ENCODE measurements around the gene VPS41. TPM values are rescaled to one million over a fixed set of nuclear protein-coding genes. Genes with fewer than 3 reads are reported as not detected.

The VPS41 gene
- total RNA-seq, 1 donor from 2014 or later = 56.2 TPM

GRCh38 chr7:38798552-38799267 lies 110.3 kb downstream of the VPS41 start:
- H3K27me3 ChIP-seq (ENCODE audit: control insufficient read depth, insufficient read depth, low read length) = no peaks in the 10 kb centered on the region
- TF ChIP-seq, protein P1, sequence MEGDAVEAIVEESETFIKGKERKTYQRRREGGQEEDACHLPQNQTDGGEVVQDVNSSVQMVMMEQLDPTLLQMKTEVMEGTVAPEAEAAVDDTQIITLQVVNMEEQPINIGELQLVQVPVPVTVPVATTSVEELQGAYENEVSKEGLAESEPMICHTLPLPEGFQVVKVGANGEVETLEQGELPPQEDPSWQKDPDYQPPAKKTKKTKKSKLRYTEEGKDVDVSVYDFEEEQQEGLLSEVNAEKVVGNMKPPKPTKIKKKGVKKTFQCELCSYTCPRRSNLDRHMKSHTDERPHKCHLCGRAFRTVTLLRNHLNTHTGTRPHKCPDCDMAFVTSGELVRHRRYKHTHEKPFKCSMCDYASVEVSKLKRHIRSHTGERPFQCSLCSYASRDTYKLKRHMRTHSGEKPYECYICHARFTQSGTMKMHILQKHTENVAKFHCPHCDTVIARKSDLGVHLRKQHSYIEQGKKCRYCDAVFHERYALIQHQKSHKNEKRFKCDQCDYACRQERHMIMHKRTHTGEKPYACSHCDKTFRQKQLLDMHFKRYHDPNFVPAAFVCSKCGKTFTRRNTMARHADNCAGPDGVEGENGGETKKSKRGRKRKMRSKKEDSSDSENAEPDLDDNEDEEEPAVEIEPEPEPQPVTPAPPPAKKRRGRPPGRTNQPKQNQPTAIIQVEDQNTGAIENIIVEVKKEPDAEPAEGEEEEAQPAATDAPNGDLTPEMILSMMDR (IDR thresholded peaks at IDR 0.05; ENCODE audit: insufficient read depth, low read length, poor library complexity, severe bottlenecking) = no peak

GRCh38 chr7:38796626-38797501 lies 112.1 kb downstream of the VPS41 start:
- H3K36me3 ChIP-seq (ENCODE audit: control insufficient read depth, insufficient read depth, low read length) = peaks cover 2% of the 10 kb centered on the region
- TF ChIP-seq, protein P1 (IDR thresholded peaks at IDR 0.05; ENCODE audit: insufficient read depth, low read length, poor library complexity, severe bottlenecking) = peak; percentile 56
- no peaks in the 10 kb centered on the region for H3K27me3 ChIP-seq (ENCODE audit: control insufficient read depth, insufficient read depth, low read length)
- peak; percentile 19 for DNase-seq (ENCODE audit: low read depth)
- H3K4me3 ChIP-seq (ENCODE audit: low read depth, low read length) = no peak overlapping the region

More at GRCh38 chr7:38798552-38799267, 110.3 kb downstream of the VPS41 start:
- H3K4me3 ChIP-seq (ENCODE audit: low read depth, low read length) = no peak overlapping the region
- no peaks in the 10 kb centered on the region for H3K36me3 ChIP-seq (ENCODE audit: control insufficient read depth, insufficient read depth, low read length)
- no peak for DNase-seq (ENCODE audit: low read depth)

GRCh38 chr7:38795593-38795992 lies 113.4 kb downstream of the VPS41 start:
- Histone ChIP-seq H3K4me3 (ENCODE audit: low read depth, low read length) (no peak overlapping the region), H3K27me3 (ENCODE audit: control insufficient read depth, insufficient read depth, low read length) (no peaks in the 10 kb centered on the region), H3K36me3 (ENCODE audit: control insufficient read depth, insufficient read depth, low read length) (peaks cover 2% of the 10 kb centered on the region)
- TF ChIP-seq, protein P1 (IDR thresholded peaks at IDR 0.05; ENCODE audit: insufficient read depth, low read length, poor library complexity, severe bottlenecking) = no peak
- no peak for DNase-seq (ENCODE audit: low read depth)

DNA sequence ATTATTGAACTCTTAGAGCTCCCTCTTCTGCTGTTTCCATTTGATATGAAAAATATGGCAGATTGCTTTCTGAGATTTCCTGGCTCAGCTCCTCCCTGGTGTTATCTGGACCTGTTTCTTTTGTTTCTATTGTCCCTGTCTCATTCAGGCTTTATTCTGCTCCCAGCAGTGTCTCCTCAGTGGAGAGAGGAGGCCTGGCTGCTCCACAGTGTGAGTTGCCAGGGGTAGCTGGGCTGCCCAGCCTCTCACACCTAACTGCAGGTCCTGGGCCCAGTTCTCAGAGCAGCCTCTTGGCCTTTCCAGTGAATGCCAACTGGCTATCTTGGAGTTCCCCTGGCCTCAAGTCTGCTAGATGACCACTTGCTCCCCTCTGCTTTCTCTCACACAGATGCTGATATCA lies 127.0 kb downstream of the VPS41 start:
- Histone ChIP-seq H3K36me3 (ENCODE audit: control insufficient read depth, insufficient read depth, low read length) (no peaks in the 10 kb centered on the region), H3K27me3 (ENCODE audit: control insufficient read depth, insufficient read depth, low read length) (no peaks in the 10 kb centered on the region), H3K4me3 (ENCODE audit: low read depth, low read length) (no peak overlapping the region)
- TF ChIP-seq, protein P1 (IDR thresholded peaks at IDR 0.05; ENCODE audit: insufficient read depth, low read length, poor library complexity, severe bottlenecking) = no peak
- DNase-seq (ENCODE audit: low read depth) = no peak

- no peaks in the 10 kb centered on the region for H3K27me3 ChIP-seq (ENCODE audit: control insufficient read depth, insufficient read depth, low read length)
- H3K36me3 ChIP-seq (ENCODE audit: control insufficient read depth, insufficient read depth, low read length) = no peaks in the 10 kb centered on the region
- TF ChIP-seq, protein P1 (IDR thresholded peaks at IDR 0.05; ENCODE audit: insufficient read depth, low read length, poor library complexity, severe bottlenecking) = no peak
- no peak overlapping the region for H3K4me3 ChIP-seq (ENCODE audit: low read depth, low read length)
- no peak for DNase-seq (ENCODE audit: low read depth)
These were observed 131.4 kb downstream of the VPS41 start for GRCh38 chr7:38777609-38778008.
